ENCODE measurements around the gene EHBP1L1. TPM values are rescaled to one million over a fixed set of nuclear protein-coding genes. Genes with fewer than 3 reads are reported as not detected.

The EHBP1L1 gene
- total and polyA plus RNA-seq, 8 donors = 28.5 to 133 (median 36.0) TPM

GRCh38 chr11:65537620-65538231 lies 38.1 kb upstream of the EHBP1L1 start:
- Histone ChIP-seq H3K27me3 (no peaks in the 10 kb centered on the region), H3K36me3 (peaks cover 0 to 71% of the 10 kb centered on the region in 2 donors), H3K4me3 (no peak overlapping the region), H3K9me3 (no peaks in the 10 kb centered on the region), H3K27ac (no peak overlapping the region), H3K4me1 (peaks cover 13 to 30% of the 10 kb centered on the region in 2 donors)
- TF ChIP-seq, protein P1, sequence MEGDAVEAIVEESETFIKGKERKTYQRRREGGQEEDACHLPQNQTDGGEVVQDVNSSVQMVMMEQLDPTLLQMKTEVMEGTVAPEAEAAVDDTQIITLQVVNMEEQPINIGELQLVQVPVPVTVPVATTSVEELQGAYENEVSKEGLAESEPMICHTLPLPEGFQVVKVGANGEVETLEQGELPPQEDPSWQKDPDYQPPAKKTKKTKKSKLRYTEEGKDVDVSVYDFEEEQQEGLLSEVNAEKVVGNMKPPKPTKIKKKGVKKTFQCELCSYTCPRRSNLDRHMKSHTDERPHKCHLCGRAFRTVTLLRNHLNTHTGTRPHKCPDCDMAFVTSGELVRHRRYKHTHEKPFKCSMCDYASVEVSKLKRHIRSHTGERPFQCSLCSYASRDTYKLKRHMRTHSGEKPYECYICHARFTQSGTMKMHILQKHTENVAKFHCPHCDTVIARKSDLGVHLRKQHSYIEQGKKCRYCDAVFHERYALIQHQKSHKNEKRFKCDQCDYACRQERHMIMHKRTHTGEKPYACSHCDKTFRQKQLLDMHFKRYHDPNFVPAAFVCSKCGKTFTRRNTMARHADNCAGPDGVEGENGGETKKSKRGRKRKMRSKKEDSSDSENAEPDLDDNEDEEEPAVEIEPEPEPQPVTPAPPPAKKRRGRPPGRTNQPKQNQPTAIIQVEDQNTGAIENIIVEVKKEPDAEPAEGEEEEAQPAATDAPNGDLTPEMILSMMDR (IDR thresholded peaks at IDR 0.05) = no peak
- intact Hi-C loops (cut with DNase I) = no loop called here
- no peak for ATAC-seq
- DNase-seq = no peak

- TF ChIP-seq, protein P1 (IDR thresholded peaks at IDR 0.05) = no peak
- DNase-seq (no peak), ATAC-seq (no peak)
- no peaks in the 10 kb centered on the region for H3K9me3 ChIP-seq
- H3K27ac ChIP-seq = no peak overlapping the region
- peaks cover 13 to 30% of the 10 kb centered on the region in 2 donors for H3K4me1 ChIP-seq
- intact Hi-C loops (cut with DNase I) = no loop called here
- no peaks in the 10 kb centered on the region for H3K27me3 ChIP-seq
- H3K4me3 ChIP-seq = no peak overlapping the region
- peaks cover 0 to 64% of the 10 kb centered on the region in 2 donors for H3K36me3 ChIP-seq
Observed at GRCh38 chr11:65538232-65538914, 37.5 kb upstream of the EHBP1L1 start.

GRCh38 chr11:65538915-65539743 lies 36.7 kb upstream of the EHBP1L1 start:
- peaks cover 13 to 30% of the 10 kb centered on the region in 2 donors for H3K4me1 ChIP-seq
- H3K27ac ChIP-seq = peak overlapping the region in 1 of 2 donors; percentile 85
- peak overlapping the region; percentile 37 to 47 for H3K4me3 ChIP-seq
- no peaks in the 10 kb centered on the region for H3K27me3 ChIP-seq
- peaks cover 0 to 57% of the 10 kb centered on the region in 2 donors for H3K36me3 ChIP-seq
- no peaks in the 10 kb centered on the region for H3K9me3 ChIP-seq
- intact Hi-C loops (cut with DNase I) = no loop called here
- ATAC-seq (no peak), DNase-seq (no peak)
- TF ChIP-seq, protein P1 (IDR thresholded peaks at IDR 0.05) = no peak

DNA sequence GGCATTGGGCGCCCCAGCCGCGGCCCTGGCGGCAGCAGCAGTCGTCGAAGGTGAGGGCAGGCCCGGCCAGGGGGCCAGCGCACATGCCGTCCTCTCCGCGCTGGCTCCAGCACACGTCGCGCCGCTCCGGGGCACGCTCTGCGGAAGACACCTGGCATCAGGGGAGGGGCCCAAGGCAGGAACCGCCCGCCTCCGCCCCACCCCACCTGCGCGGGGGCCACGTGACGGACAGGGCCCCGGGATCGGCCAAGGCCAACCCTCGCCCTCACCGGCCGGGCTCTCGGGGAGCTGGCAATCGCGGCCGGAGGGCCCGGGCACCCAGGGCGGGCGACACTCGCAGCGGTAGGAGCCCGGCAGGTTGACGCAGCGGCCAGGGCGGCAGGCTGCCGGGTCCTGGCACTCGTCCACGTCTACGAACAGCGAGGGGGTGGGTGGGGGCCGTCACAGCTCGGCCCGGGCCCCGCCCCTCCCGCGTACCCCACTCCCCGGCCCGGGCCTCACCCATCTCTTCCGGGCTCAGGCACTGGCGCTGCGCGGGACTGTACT lies 36.0 kb upstream of the EHBP1L1 start:
- H3K27me3 ChIP-seq = no peaks in the 10 kb centered on the region
- TF ChIP-seq, protein P1 (IDR thresholded peaks at IDR 0.05) = peak; percentile 28 to 40
- peak; percentile 39 for ATAC-seq

More for the DNA sequence above, 36.0 kb upstream of the EHBP1L1 start:
- Histone ChIP-seq H3K4me1 (peaks cover 13 to 30% of the 10 kb centered on the region in 2 donors), H3K4me3 (peak overlapping the region; percentile 37 to 47), H3K27ac (peak overlapping the region; percentile 85 to 88), H3K36me3 (peaks cover 0 to 50% of the 10 kb centered on the region in 2 donors), H3K9me3 (no peaks in the 10 kb centered on the region)
- DNase-seq = peak in 2 of 4 donors; percentile 64 to 90
- intact Hi-C loops (cut with DNase I) = loop anchor here in 1 of 2 donors (10.0 kb wide), 1 partner anchor 55 kb away; the partner anchor contains the start of gene KCNK7
